DND-41 (cell line): ENCODE measurements around the gene YBX2.

Experiments
- EZH2 ChIP-seq: IDR thresholded peaks from 3 replicates; pipeline ENCODE4 v1.6.1; 2012; ENCODE audit warnings: borderline replicate concordance, low read depth, mild to moderate bottlenecking, moderate library complexity, low read length, inconsistent platforms; ENCODE audit not compliant: severe bottlenecking
- TF ChIP-seq, protein P1 (sequence below): IDR thresholded peaks from 2 replicates; pipeline ENCODE4 v1.5.1; 2012; ENCODE audit warnings: borderline replicate concordance, low read length, moderate library complexity, mild to moderate bottlenecking; ENCODE audit not compliant: poor library complexity, severe bottlenecking; ENCODE audit errors: extremely low read depth

DNA sequence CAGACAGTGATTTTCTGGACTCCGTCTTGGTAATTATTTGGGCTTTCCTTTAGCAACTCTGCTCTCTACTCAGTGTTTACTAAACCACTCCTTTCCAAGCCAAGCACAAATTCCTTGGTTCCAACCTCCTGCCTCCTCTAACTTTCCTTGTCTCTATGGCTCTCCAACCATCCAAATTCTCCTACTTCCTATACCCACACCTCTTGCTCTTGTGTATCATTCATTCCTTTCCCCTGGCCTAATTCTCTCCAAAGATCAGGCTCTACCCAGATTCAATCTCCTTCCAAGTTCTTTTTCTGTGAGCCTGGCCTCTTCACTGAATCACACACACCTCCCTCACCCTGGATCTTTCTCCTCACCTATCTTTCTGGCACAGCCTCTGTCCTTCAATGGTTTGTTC lies 33.6 kb upstream of the YBX2 start:
- TF ChIP-seq, protein P1, sequence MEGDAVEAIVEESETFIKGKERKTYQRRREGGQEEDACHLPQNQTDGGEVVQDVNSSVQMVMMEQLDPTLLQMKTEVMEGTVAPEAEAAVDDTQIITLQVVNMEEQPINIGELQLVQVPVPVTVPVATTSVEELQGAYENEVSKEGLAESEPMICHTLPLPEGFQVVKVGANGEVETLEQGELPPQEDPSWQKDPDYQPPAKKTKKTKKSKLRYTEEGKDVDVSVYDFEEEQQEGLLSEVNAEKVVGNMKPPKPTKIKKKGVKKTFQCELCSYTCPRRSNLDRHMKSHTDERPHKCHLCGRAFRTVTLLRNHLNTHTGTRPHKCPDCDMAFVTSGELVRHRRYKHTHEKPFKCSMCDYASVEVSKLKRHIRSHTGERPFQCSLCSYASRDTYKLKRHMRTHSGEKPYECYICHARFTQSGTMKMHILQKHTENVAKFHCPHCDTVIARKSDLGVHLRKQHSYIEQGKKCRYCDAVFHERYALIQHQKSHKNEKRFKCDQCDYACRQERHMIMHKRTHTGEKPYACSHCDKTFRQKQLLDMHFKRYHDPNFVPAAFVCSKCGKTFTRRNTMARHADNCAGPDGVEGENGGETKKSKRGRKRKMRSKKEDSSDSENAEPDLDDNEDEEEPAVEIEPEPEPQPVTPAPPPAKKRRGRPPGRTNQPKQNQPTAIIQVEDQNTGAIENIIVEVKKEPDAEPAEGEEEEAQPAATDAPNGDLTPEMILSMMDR, result no peak
- no peak for TF ChIP-seq EZH2
